ENCODE data around the gene CHIC1. TPM values are rescaled to one million over a fixed set of nuclear protein-coding genes. Genes with fewer than 3 reads are reported as not detected.
"Not testable (repeated sequence)": the region's sequence is repeated elsewhere in the genome, so short reads cannot be mapped to it uniquely, and the experiment has no call there.

Gene CHIC1
- total and polyA plus RNA-seq, 2 donors (not counting 1 experiment from before 2014, with no cell fraction given) = 6.6 to 18.8 TPM

GRCh38 chrX:73647212-73647611 is 84.2 kb downstream of the CHIC1 start:
- Mint-ChIP-seq H3K27me3 (no peaks in the 10 kb centered on the region), H3K4me1 (no peaks in the 10 kb centered on the region), H3K9me3 (ENCODE audit: insufficient read depth) (no peaks in the 10 kb centered on the region), H3K27ac (no peak overlapping the region), H3K4me3 (no peak overlapping the region)
- 83% methylated on average over 1 of the region's 1 CpG for WGBS (ENCODE audit: insufficient coverage)
- intact Hi-C loops (cut with micrococcal nuclease) = no loop called here
- ATAC-seq (ENCODE audit: low read depth) (no peak), DNase-seq (no peak)
- no peak overlapping the region for H2AFZ ChIP-seq (ENCODE audit: insufficient read depth, low read depth, low read length, poor library complexity, severe bottlenecking)
- no peaks in the 10 kb centered on the region for H4K20me1 ChIP-seq (ENCODE audit: control insufficient read depth, insufficient read depth, low read length, poor library complexity, severe bottlenecking)
- H3K27ac ChIP-seq (ENCODE audit: low read length in 2 of 2) = no peak overlapping the region
- H3K79me2 ChIP-seq (ENCODE audit: control insufficient read depth, insufficient read depth, low read length) = peaks cover 4% of the 10 kb centered on the region
- H3K27me3 ChIP-seq (replicated peaks in 1 of 4; ENCODE audit: control extremely low read depth in 1 of 4, control insufficient read depth in 3 of 4, insufficient read depth in 4 of 4, low read length in 3 of 4) = no peaks in the 10 kb centered on the region
- no peak overlapping the region for H3K4me3 ChIP-seq (ENCODE audit: control extremely low read depth in 1 of 5, extremely low read depth in 1 of 5, insufficient read depth in 1 of 5, low read depth in 2 of 5, low read length in 4 of 5)
- peaks cover 0 to 6% of the 10 kb centered on the region in 2 experiments for H3K36me3 ChIP-seq (replicated peaks in 1 of 2; ENCODE audit: control extremely low read depth in 1 of 2, control insufficient read depth in 1 of 2, extremely low read depth in 1 of 2, insufficient read depth in 2 of 2, low read length in 1 of 2)
- H3K9ac ChIP-seq (ENCODE audit: low read length) = no peak overlapping the region
- peaks cover 0 to 16% (median 7%) of the 10 kb centered on the region in 3 donors for H3K9me3 ChIP-seq (ENCODE audit: control extremely low read depth in 1 of 3, control insufficient read depth in 2 of 3, insufficient read depth in 1 of 3, low read length in 2 of 3)
- H3K4me2 ChIP-seq (replicated peaks; ENCODE audit: low read depth, low read length, poor library complexity, severe bottlenecking) = no peak overlapping the region
- TF ChIP-seq EZH2 (IDR thresholded peaks at IDR 0.05; ENCODE audit: borderline replicate concordance, insufficient read depth, low read depth, low read length, poor library complexity, severe bottlenecking) = no peak
- TF ChIP-seq, protein P1, sequence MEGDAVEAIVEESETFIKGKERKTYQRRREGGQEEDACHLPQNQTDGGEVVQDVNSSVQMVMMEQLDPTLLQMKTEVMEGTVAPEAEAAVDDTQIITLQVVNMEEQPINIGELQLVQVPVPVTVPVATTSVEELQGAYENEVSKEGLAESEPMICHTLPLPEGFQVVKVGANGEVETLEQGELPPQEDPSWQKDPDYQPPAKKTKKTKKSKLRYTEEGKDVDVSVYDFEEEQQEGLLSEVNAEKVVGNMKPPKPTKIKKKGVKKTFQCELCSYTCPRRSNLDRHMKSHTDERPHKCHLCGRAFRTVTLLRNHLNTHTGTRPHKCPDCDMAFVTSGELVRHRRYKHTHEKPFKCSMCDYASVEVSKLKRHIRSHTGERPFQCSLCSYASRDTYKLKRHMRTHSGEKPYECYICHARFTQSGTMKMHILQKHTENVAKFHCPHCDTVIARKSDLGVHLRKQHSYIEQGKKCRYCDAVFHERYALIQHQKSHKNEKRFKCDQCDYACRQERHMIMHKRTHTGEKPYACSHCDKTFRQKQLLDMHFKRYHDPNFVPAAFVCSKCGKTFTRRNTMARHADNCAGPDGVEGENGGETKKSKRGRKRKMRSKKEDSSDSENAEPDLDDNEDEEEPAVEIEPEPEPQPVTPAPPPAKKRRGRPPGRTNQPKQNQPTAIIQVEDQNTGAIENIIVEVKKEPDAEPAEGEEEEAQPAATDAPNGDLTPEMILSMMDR (IDR thresholded peaks at IDR 0.05) = no peak
- ChIA-PET POLR2A (no interaction called here), CTCF (no interaction called here)
- no peaks in the 10 kb centered on the region for H3K4me1 ChIP-seq (ENCODE audit: control insufficient read depth in 2 of 2, insufficient read depth in 2 of 2, low read length in 2 of 2)

DNA sequence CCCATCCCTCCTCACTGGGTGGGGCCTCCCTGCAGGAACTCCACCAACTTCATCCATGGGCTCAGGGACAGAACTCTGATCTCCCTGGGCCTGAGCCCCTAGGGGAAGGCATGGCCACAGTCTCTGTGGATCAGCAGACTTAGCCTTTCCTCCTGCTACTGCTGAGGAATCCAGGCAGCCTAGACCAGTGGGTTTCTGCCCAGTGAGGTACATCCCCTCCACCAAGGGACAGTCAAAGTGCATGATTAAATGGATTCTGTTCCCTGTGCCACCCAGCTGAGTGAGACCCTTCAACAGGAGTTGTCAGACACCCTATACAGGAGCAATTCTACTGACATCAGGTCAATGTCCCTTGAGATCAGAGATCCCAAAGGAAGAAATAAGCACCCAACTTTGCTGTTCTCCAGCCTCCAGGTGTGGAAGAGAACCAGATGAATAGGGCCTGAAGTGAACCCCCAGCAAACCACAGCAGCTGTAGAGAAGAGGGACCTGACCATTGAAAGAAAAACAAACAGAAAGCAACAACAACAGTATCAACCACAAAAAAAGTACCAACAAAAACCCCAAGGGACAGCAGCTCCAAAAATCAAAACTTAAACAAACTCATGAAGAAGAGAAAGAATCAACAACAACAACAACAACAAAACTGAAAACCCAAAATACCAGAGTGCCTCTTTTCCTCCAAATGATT is 84.8 kb downstream of the CHIC1 start:
- Histone ChIP-seq H3K79me2 (ENCODE audit: control insufficient read depth, insufficient read depth, low read length) (peaks cover 4% of the 10 kb centered on the region), H4K20me1 (ENCODE audit: control insufficient read depth, insufficient read depth, low read length, poor library complexity, severe bottlenecking) (no peaks in the 10 kb centered on the region), H3K9me3 (ENCODE audit: control extremely low read depth in 1 of 3, control insufficient read depth in 2 of 3, insufficient read depth in 1 of 3, low read length in 2 of 3) (peaks cover 0 to 16% (median 7%) of the 10 kb centered on the region in 3 donors), H3K4me1 (ENCODE audit: control insufficient read depth in 2 of 2, insufficient read depth in 2 of 2, low read length in 2 of 2) (no peaks in the 10 kb centered on the region), H3K4me3 (ENCODE audit: control extremely low read depth in 1 of 5, extremely low read depth in 1 of 5, insufficient read depth in 1 of 5, low read depth in 2 of 5, low read length in 4 of 5) (no peak overlapping the region), H3K27me3 (replicated peaks in 1 of 4; ENCODE audit: control extremely low read depth in 1 of 4, control insufficient read depth in 3 of 4, insufficient read depth in 4 of 4, low read length in 3 of 4) (no peaks in the 10 kb centered on the region), H3K4me2 (replicated peaks; ENCODE audit: low read depth, low read length, poor library complexity, severe bottlenecking) (no peak overlapping the region), H3K27ac (ENCODE audit: low read length in 2 of 2) (no peak overlapping the region), H2AFZ (ENCODE audit: insufficient read depth, low read depth, low read length, poor library complexity, severe bottlenecking) (no peak overlapping the region), H3K36me3 (replicated peaks in 1 of 2; ENCODE audit: control extremely low read depth in 1 of 2, control insufficient read depth in 1 of 2, extremely low read depth in 1 of 2, insufficient read depth in 2 of 2, low read length in 1 of 2) (peaks cover 0 to 6% of the 10 kb centered on the region in 2 experiments), H3K9ac (ENCODE audit: low read length) (no peak overlapping the region)
- Mint-ChIP-seq H3K4me1 (no peaks in the 10 kb centered on the region), H3K27ac (no peak overlapping the region), H3K9me3 (ENCODE audit: insufficient read depth) (no peaks in the 10 kb centered on the region), H3K4me3 (no peak overlapping the region), H3K27me3 (no peaks in the 10 kb centered on the region)
- TF ChIP-seq EZH2 (IDR thresholded peaks at IDR 0.05; ENCODE audit: borderline replicate concordance, insufficient read depth, low read depth, low read length, poor library complexity, severe bottlenecking) = no peak
- TF ChIP-seq, protein P1 (IDR thresholded peaks at IDR 0.05) = no peak
- ChIA-PET POLR2A (no interaction called here), CTCF (no interaction called here)
- no peak for ATAC-seq (ENCODE audit: low read depth)
- no peak for DNase-seq
- intact Hi-C loops (cut with micrococcal nuclease) = no loop called here

DNA sequence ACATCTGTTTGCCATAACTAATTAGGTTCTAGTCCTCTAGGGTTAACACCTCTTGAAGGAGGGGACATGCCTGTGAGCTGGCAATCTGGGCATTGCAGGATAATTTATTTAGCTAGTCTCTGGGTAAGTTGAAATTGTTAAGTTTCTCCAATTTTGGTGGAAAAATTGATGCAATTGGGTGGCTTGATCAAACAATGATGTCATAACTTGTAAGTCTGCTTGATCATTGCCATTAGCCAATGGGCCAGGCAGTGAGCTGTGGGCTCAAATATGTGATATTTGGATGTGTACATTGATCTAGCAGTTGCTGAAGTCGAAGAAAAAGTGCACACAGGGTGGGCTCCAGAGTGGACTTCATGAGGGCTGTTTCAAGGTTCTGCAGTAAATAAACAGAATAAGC is 98.3 kb downstream of the CHIC1 start:
- H3K4me1 Mint-ChIP-seq; H3K4me3 Mint-ChIP-seq; DNase-seq; H3K4me1 ChIP-seq (ENCODE audit: control insufficient read depth in 2 of 2, insufficient read depth in 2 of 2, low read length in 2 of 2); H4K20me1 ChIP-seq (ENCODE audit: control insufficient read depth, insufficient read depth, low read length, poor library complexity, severe bottlenecking); H3K9ac ChIP-seq (ENCODE audit: low read length); H3K4me2 ChIP-seq (replicated peaks; ENCODE audit: low read depth, low read length, poor library complexity, severe bottlenecking); H3K36me3 ChIP-seq (replicated peaks in 1 of 2; ENCODE audit: control extremely low read depth in 1 of 2, control insufficient read depth in 1 of 2, extremely low read depth in 1 of 2, insufficient read depth in 2 of 2, low read length in 1 of 2); H3K27me3 ChIP-seq (replicated peaks in 1 of 4; ENCODE audit: control extremely low read depth in 1 of 4, control insufficient read depth in 3 of 4, insufficient read depth in 4 of 4, low read length in 3 of 4); H2AFZ ChIP-seq (ENCODE audit: insufficient read depth, low read depth, low read length, poor library complexity, severe bottlenecking); ATAC-seq (ENCODE audit: low read depth); POLR2A ChIA-PET; H3K79me2 ChIP-seq (ENCODE audit: control insufficient read depth, insufficient read depth, low read length); CTCF ChIA-PET; H3K4me3 ChIP-seq (ENCODE audit: control extremely low read depth in 1 of 5, extremely low read depth in 1 of 5, insufficient read depth in 1 of 5, low read depth in 2 of 5, low read length in 4 of 5); H3K9me3 Mint-ChIP-seq (ENCODE audit: insufficient read depth); H3K27ac ChIP-seq (ENCODE audit: low read length in 2 of 2); intact Hi-C loops (cut with micrococcal nuclease); H3K27ac Mint-ChIP-seq; H3K27me3 Mint-ChIP-seq: not testable (repeated sequence)
- H3K9me3 ChIP-seq (ENCODE audit: control extremely low read depth in 1 of 3, control insufficient read depth in 2 of 3, insufficient read depth in 1 of 3, low read length in 2 of 3) = peaks cover 0 to 22% (median 8%) of the 10 kb centered on the region in 3 donors
- no CpG with 5 or more reads among the region's 1 CpG for WGBS (ENCODE audit: insufficient coverage)

Measured in B cell (primary cell).